Left renal cortex interstitium (tissue), 4 donors: ENCODE results near the gene PLEKHA5. TPM values are rescaled to one million over a fixed set of nuclear protein-coding genes. Genes with fewer than 3 reads are reported as not detected.
"Not testable (repeated sequence)": the region's sequence is repeated elsewhere in the genome, so short reads cannot be mapped to it uniquely, and the experiment has no call there.

Experiments
- DNase-seq, 4 donors: peaks; one replicate each; pipeline ENCODE4 v3.0.0-alpha.2; 2013; ENCODE audit warnings: low read depth in 4 of 4, low spot score in 2 of 4, missing footprints in 1 of 4
- polyA plus RNA-seq, 4 donors: library from polyadenylated mRNA; unstranded; fragments of 120-200 nt; gene quantifications; one replicate each; pipeline ENCODE4 v1.2.1, GENCODE V29; 2013; ENCODE audit not compliant: insufficient read length in 4 of 4

Gene PLEKHA5
- polyA plus RNA-seq, 4 donors, result 83.3 to 114 (median 93.5) TPM

- DNase-seq, result no peak
Observed at GRCh38 chr12:19223695-19224094, 94.2 kb downstream of the PLEKHA5 start.

GRCh38 chr12:19224746-19225145 is 95.2 kb downstream of the PLEKHA5 start:
- DNase-seq, result no peak

- no peak for DNase-seq
Observed at GRCh38 chr12:19227190-19227879, 97.8 kb downstream of the PLEKHA5 start.

- DNase-seq, result no peak
Observed at GRCh38 chr12:19227880-19228210, 98.3 kb downstream of the PLEKHA5 start.

- not testable (repeated sequence) for DNase-seq
Observed at GRCh38 chr12:19229021-19229420, 99.5 kb downstream of the PLEKHA5 start.

- DNase-seq, result no peak
Observed at GRCh38 chr12:19230299-19230866, 100.8 kb downstream of the PLEKHA5 start.

- no peak for DNase-seq
Observed at GRCh38 chr12:19230896-19231295, 101.4 kb downstream of the PLEKHA5 start.

GRCh38 chr12:19234171-19234704 is 104.7 kb downstream of the PLEKHA5 start:
- no peak for DNase-seq

- DNase-seq, result no peak
Observed at GRCh38 chr12:19234981-19235871, 105.7 kb downstream of the PLEKHA5 start.

GRCh38 chr12:19236656-19237055 is 107.1 kb downstream of the PLEKHA5 start:
- DNase-seq, result no peak

- DNase-seq, result no peak
Observed at GRCh38 chr12:19238540-19238939, 109.0 kb downstream of the PLEKHA5 start.

- no peak for DNase-seq
Observed at GRCh38 chr12:19239102-19239501, 109.6 kb downstream of the PLEKHA5 start.

GRCh38 chr12:19239616-19240234 is 110.2 kb downstream of the PLEKHA5 start:
- DNase-seq, result no peak

GRCh38 chr12:19242581-19242980 is 113.0 kb downstream of the PLEKHA5 start:
- DNase-seq, result no peak

- no peak for DNase-seq
Observed at GRCh38 chr12:19243551-19243950, 114.0 kb downstream of the PLEKHA5 start.

- no peak for DNase-seq
Observed at GRCh38 chr12:19244312-19244711, 114.8 kb downstream of the PLEKHA5 start.

- no peak for DNase-seq
Observed at GRCh38 chr12:19245106-19245505, 115.6 kb downstream of the PLEKHA5 start.

GRCh38 chr12:19245666-19246065 is 116.1 kb downstream of the PLEKHA5 start:
- DNase-seq, result no peak

- no peak for DNase-seq
Observed at GRCh38 chr12:19246933-19247332, 117.4 kb downstream of the PLEKHA5 start.

GRCh38 chr12:19248929-19249602 is 119.5 kb downstream of the PLEKHA5 start:
- no peak for DNase-seq
